GM12872 (cell line): ENCODE measurements around the gene SPIN1.

Experiments
- CTCF ChIP-seq: IDR thresholded peaks from 3 replicates; pipeline ENCODE4 v1.5.1; 2011; ENCODE audit warnings: low read depth, mild to moderate bottlenecking, low read length, moderate library complexity; ENCODE audit not compliant: insufficient read depth

Gene SPIN1

GRCh38 chr9:88503845-88504764 lies 115.9 kb downstream of the SPIN1 start:
- TF ChIP-seq CTCF, result no peak

- no peak for TF ChIP-seq CTCF
Measured at GRCh38 chr9:88508326-88508725, 120.1 kb downstream of the SPIN1 start.

GRCh38 chr9:88511906-88512305 lies 123.7 kb downstream of the SPIN1 start:
- no peak for TF ChIP-seq CTCF

GRCh38 chr9:88514247-88514646 lies 126.0 kb downstream of the SPIN1 start:
- TF ChIP-seq CTCF, result no peak

- TF ChIP-seq CTCF, result no peak
Measured at GRCh38 chr9:88521308-88521707, 133.1 kb downstream of the SPIN1 start.

GRCh38 chr9:88522360-88522759 lies 134.1 kb downstream of the SPIN1 start:
- TF ChIP-seq CTCF, result no peak

- no peak for TF ChIP-seq CTCF
Measured at GRCh38 chr9:88523056-88523455, 134.8 kb downstream of the SPIN1 start.
